Mucosa of rectum (tissue), 2 donors: Measurements from ENCODE around the gene SORCS3.

ENCODE experiments used
- H3K27ac ChIP-seq, 2 donors: one replicate each; pipeline ENCODE4 v1.7.0; 2013; ENCODE audit warnings: inconsistent platforms in 2 of 2, low read depth in 2 of 2, low read length in 2 of 2
- H3K27me3 ChIP-seq, 2 donors: one replicate each; pipeline ENCODE4 v1.7.0; 2013; ENCODE audit warnings: low read length in 2 of 2; ENCODE audit not compliant: control insufficient read depth in 2 of 2, insufficient read depth in 2 of 2
- H3K36me3 ChIP-seq, 2 donors: one replicate each; pipeline ENCODE4 v1.7.0; 2013; ENCODE audit warnings: low read length in 2 of 2; ENCODE audit not compliant: control insufficient read depth in 2 of 2, insufficient read depth in 2 of 2
- H3K4me1 ChIP-seq, 2 donors: one replicate each; pipeline ENCODE4 v1.7.0; 2013; ENCODE audit warnings: low read length in 2 of 2, mild to moderate bottlenecking in 1 of 2; ENCODE audit not compliant: control insufficient read depth in 2 of 2, insufficient read depth in 2 of 2
- H3K4me3 ChIP-seq, 2 donors: one replicate each; pipeline ENCODE4 v1.7.0; 2013; ENCODE audit warnings: low read length in 2 of 2
- H3K9ac ChIP-seq, 2 donors: one replicate each; pipeline ENCODE4 v1.7.0; 2013; ENCODE audit warnings: low read length in 2 of 2, low read depth in 1 of 2, mild to moderate bottlenecking in 1 of 2
- H3K9me3 ChIP-seq, 2 donors: one replicate each; pipeline ENCODE4 v1.7.0; 2013; ENCODE audit warnings: low read length in 2 of 2; ENCODE audit not compliant: control insufficient read depth in 2 of 2
- donor health status: healthy.
- donor health status: Normal muscosa, but diverticular disease.

SORCS3 gene

GRCh38 chr10:104767745-104768144 lies 126.7 kb downstream of the SORCS3 start:
- no peaks in the 10 kb centered on the region for H3K27me3 ChIP-seq
- H3K27ac ChIP-seq: no peak overlapping the region
- H3K36me3 ChIP-seq: no peaks in the 10 kb centered on the region
- H3K9ac ChIP-seq: no peak overlapping the region
- H3K9me3 ChIP-seq: no peaks in the 10 kb centered on the region
- no peak overlapping the region for H3K4me3 ChIP-seq
- H3K4me1 ChIP-seq: no peaks in the 10 kb centered on the region

- no peak overlapping the region for H3K27ac ChIP-seq
- H3K9me3 ChIP-seq: no peaks in the 10 kb centered on the region
- H3K9ac ChIP-seq: no peak overlapping the region
- no peak overlapping the region for H3K4me3 ChIP-seq
- H3K27me3 ChIP-seq: no peaks in the 10 kb centered on the region
- H3K4me1 ChIP-seq: no peaks in the 10 kb centered on the region
- H3K36me3 ChIP-seq: no peaks in the 10 kb centered on the region
Measured at GRCh38 chr10:104773105-104773504, 132.0 kb downstream of the SORCS3 start.

DNA sequence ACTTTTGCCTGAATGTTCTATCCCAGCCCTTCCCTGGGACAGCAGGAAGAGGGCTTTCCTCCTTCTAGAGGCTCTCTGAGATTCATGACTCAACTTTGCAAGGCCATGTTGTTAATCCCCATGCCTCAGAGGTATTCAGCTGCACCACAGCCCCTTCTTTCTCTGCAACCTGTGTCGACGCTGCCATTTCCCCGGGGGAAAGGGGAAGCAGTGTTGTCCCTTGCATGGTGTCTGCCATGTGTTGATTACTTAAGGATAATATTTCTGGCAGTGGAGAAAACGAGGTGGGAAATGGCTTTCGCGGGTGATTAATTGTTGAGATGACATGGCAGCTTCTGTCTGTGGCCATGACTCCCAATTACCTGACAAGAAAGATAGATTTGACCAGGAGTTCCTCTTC lies 133.1 kb downstream of the SORCS3 start:
- H3K9ac ChIP-seq: no peak overlapping the region
- H3K36me3 ChIP-seq: no peaks in the 10 kb centered on the region
- H3K4me3 ChIP-seq: no peak overlapping the region
- H3K9me3 ChIP-seq: no peaks in the 10 kb centered on the region
- H3K27me3 ChIP-seq: no peaks in the 10 kb centered on the region
- no peaks in the 10 kb centered on the region for H3K4me1 ChIP-seq
- no peak overlapping the region for H3K27ac ChIP-seq

- no peaks in the 10 kb centered on the region for H3K27me3 ChIP-seq
- no peaks in the 10 kb centered on the region for H3K36me3 ChIP-seq
- no peaks in the 10 kb centered on the region for H3K9me3 ChIP-seq
- no peak overlapping the region for H3K9ac ChIP-seq
- no peak overlapping the region for H3K27ac ChIP-seq
- no peak overlapping the region for H3K4me3 ChIP-seq
- no peaks in the 10 kb centered on the region for H3K4me1 ChIP-seq
Measured at GRCh38 chr10:104777086-104777799, 136.2 kb downstream of the SORCS3 start.

DNA sequence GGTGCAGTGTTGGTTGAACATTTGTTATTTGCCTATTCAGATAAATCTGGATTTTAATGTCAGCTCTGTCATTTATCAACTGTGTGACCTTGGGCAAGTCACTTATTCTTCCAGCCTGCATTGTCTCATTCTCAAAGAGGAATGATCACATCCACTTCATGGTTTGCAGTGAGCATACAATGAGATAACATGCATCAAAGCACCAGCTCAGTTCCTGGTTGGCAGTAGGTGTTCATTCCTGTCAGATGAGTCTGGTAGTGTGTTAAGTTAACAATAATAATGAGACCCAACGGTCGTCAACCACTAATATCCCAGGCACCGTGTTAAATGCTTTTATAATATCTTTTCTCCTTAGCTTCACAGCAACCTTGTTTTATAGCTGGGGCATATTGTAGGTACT lies 137.3 kb downstream of the SORCS3 start:
- no peak overlapping the region for H3K9ac ChIP-seq
- H3K36me3 ChIP-seq: no peaks in the 10 kb centered on the region
- H3K4me3 ChIP-seq: no peak overlapping the region
- no peaks in the 10 kb centered on the region for H3K27me3 ChIP-seq
- H3K9me3 ChIP-seq: no peaks in the 10 kb centered on the region
- no peaks in the 10 kb centered on the region for H3K4me1 ChIP-seq
- no peak overlapping the region for H3K27ac ChIP-seq

- Histone ChIP-seq H3K27me3 (no peaks in the 10 kb centered on the region), H3K4me3 (no peak overlapping the region), H3K27ac (no peak overlapping the region), H3K9ac (no peak overlapping the region), H3K9me3 (no peaks in the 10 kb centered on the region), H3K4me1 (no peaks in the 10 kb centered on the region), H3K36me3 (no peaks in the 10 kb centered on the region)
Measured at GRCh38 chr10:104779701-104780100, 138.6 kb downstream of the SORCS3 start.

- Histone ChIP-seq H3K4me1 (no peaks in the 10 kb centered on the region), H3K4me3 (no peak overlapping the region), H3K9ac (no peak overlapping the region), H3K36me3 (no peaks in the 10 kb centered on the region), H3K27me3 (no peaks in the 10 kb centered on the region), H3K27ac (no peak overlapping the region), H3K9me3 (no peaks in the 10 kb centered on the region)
Measured at GRCh38 chr10:104780165-104780564, 139.1 kb downstream of the SORCS3 start.

- Histone ChIP-seq H3K27ac (no peak overlapping the region), H3K4me1 (no peaks in the 10 kb centered on the region), H3K9me3 (no peaks in the 10 kb centered on the region), H3K36me3 (no peaks in the 10 kb centered on the region), H3K4me3 (no peak overlapping the region), H3K27me3 (no peaks in the 10 kb centered on the region), H3K9ac (no peak overlapping the region)
Measured at GRCh38 chr10:104780946-104781595, 140.0 kb downstream of the SORCS3 start.

DNA sequence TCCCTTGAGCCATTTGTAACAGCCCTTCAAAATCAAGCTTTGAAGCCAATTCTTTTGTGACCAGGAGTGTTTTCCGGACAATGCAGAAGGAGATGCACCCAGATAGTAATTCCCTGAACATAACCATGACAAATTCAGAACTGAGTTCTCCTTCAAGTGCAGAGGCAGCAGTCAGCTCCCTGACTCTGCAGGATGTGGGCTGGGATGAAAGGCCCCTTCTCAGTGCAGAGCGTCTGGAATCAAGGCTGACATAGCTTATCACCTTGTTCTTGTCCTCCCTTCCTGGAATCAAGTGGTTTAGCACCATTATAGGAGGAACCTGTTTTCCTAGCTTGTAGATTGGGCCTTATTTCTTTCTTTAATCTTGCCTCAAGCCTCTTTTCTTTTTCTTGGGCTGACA lies 143.4 kb downstream of the SORCS3 start:
- Histone ChIP-seq H3K4me1 (no peaks in the 10 kb centered on the region), H3K9ac (no peak overlapping the region), H3K27ac (no peak overlapping the region), H3K36me3 (no peaks in the 10 kb centered on the region), H3K9me3 (no peaks in the 10 kb centered on the region), H3K4me3 (no peak overlapping the region), H3K27me3 (no peaks in the 10 kb centered on the region)

- no peaks in the 10 kb centered on the region for H3K9me3 ChIP-seq
- no peak overlapping the region for H3K27ac ChIP-seq
- H3K4me3 ChIP-seq: no peak overlapping the region
- no peaks in the 10 kb centered on the region for H3K4me1 ChIP-seq
- no peaks in the 10 kb centered on the region for H3K36me3 ChIP-seq
- no peak overlapping the region for H3K9ac ChIP-seq
- H3K27me3 ChIP-seq: no peaks in the 10 kb centered on the region
Measured at GRCh38 chr10:104791471-104791870, 150.4 kb downstream of the SORCS3 start.
